Fibroblast of lung (primary cell): ENCODE data around the gene HMCN2.

Experiments used
- CTCF ChIP-seq, 2 donors: IDR thresholded peaks in 1 of 2; conservative IDR thresholded peaks in 1 of 2; 1 replicate in 1 of 2; 2 replicates in 1 of 2; pipeline ENCODE4 v1.5.1; 2011 to 2012; ENCODE audit warnings: low read length in 2 of 2, control low read depth in 1 of 2, inconsistent platforms in 1 of 2, low read depth in 1 of 2, mild to moderate bottlenecking in 1 of 2
- EZH2 ChIP-seq: IDR thresholded peaks from 2 replicates; pipeline ENCODE4 v1.5.1; 2012; ENCODE audit warnings: low read length, control low read depth, mild to moderate bottlenecking; ENCODE audit errors: missing control alignments

GRCh38 chr9:130290291-130291181 lies 25.0 kb downstream of the HMCN2 start:
- TF ChIP-seq CTCF (conservative IDR thresholded peaks at IDR 0.05 in 1 of 2, IDR thresholded peaks at IDR 0.05 in 1 of 2; ENCODE audit: low read depth in 1 of 2, low read length in 2 of 2) = no peak
- no peak for TF ChIP-seq EZH2
